Stomach smooth muscle (tissue), 2 donors: ENCODE results near the gene KLK11.

Source experiments
- H3K27ac ChIP-seq: one replicate; pipeline ENCODE4 v1.7.0; 2013; ENCODE audit warnings: mild to moderate bottlenecking, low read length, inconsistent platforms
- H3K27me3 ChIP-seq, 2 donors: one replicate each; pipeline ENCODE4 v1.7.0; 2013; ENCODE audit warnings: low read length in 2 of 2; ENCODE audit not compliant: insufficient read depth in 2 of 2, control insufficient read depth in 1 of 2
- H3K36me3 ChIP-seq, 2 donors: one replicate each; pipeline ENCODE4 v1.7.0; 2013; ENCODE audit warnings: low read length in 2 of 2; ENCODE audit not compliant: control insufficient read depth in 2 of 2, insufficient read depth in 2 of 2
- H3K4me1 ChIP-seq: one replicate; pipeline ENCODE4 v1.7.0; 2013; ENCODE audit warnings: low read length; ENCODE audit not compliant: control insufficient read depth, insufficient read depth
- H3K4me3 ChIP-seq, 2 donors: one replicate each; pipeline ENCODE4 v1.7.0; 2013; ENCODE audit warnings: low read length in 2 of 2
- H3K9ac ChIP-seq, 2 donors: one replicate each; pipeline ENCODE4 v1.7.0; 2013; ENCODE audit warnings: low read length in 2 of 2, mild to moderate bottlenecking in 1 of 2
- H3K9me3 ChIP-seq, 2 donors: one replicate each; pipeline ENCODE4 v1.7.0; 2013; ENCODE audit warnings: low read length in 2 of 2; ENCODE audit not compliant: control insufficient read depth in 2 of 2
- donor health status: healthy.
- donor health status: Pancreatic carcinoma.

KLK11 gene

DNA sequence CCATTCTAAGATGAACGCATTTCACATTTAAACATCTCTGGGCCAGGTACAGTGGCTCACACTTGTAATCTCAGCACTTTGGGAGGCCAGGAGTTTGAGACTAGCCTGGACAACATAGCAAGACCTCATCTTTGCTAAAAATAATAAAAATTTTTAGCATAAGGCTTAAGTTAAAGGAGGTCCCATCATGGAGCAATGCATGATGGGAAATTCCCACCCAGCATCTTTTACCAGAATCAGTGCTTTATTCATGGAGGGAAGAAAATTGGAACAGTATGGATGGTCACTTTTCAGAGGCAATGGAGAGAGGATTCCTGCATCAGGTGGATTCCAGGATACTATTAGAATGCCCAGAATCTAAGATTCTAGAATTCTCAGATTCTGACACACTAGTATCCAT lies 21.2 kb downstream of the KLK11 start:
- Histone ChIP-seq H3K4me1 (no peaks in the 10 kb centered on the region), H3K9ac (no peak overlapping the region), H3K36me3 (no peaks in the 10 kb centered on the region), H3K9me3 (no peaks in the 10 kb centered on the region), H3K27ac (no peak overlapping the region), H3K4me3 (no peak overlapping the region), H3K27me3 (peaks cover 31% of the 10 kb centered on the region in 2 donors)

- Histone ChIP-seq H3K4me1 (no peaks in the 10 kb centered on the region), H3K4me3 (no peak overlapping the region), H3K9ac (no peak overlapping the region), H3K9me3 (no peaks in the 10 kb centered on the region), H3K27ac (no peak overlapping the region), H3K27me3 (peaks cover 29 to 30% of the 10 kb centered on the region in 2 donors), H3K36me3 (no peaks in the 10 kb centered on the region)
These were observed 23.1 kb downstream of the KLK11 start for GRCh38 chr19:51003316-51003715.

GRCh38 chr19:51002542-51003311 lies 23.7 kb downstream of the KLK11 start:
- Histone ChIP-seq H3K9me3 (no peaks in the 10 kb centered on the region), H3K27me3 (peaks cover 30 to 32% of the 10 kb centered on the region in 2 donors), H3K9ac (no peak overlapping the region), H3K36me3 (no peaks in the 10 kb centered on the region), H3K4me1 (no peaks in the 10 kb centered on the region), H3K27ac (no peak overlapping the region), H3K4me3 (no peak overlapping the region)

DNA sequence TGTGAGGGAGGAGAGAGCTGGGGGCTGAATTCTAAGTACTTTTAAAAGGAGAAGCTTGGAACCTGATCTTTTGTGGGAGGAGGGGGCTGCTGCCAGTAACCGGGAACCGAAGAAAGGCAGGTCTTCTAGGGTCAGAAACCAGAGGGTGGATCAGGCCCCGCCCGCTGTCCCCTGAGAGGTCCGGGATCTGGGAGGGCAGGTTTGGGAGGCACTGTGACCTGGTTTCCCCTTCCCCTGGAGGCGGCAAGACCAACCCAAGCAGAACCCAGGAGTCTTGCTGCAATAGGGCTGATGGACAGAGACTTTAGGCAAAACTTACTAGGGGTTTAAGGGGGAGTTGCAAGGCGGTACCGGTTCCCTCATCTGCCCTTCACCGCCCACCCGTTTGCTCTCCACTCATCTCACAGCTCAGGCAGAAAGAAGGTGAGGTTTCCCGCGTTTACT lies 24.3 kb downstream of the KLK11 start:
- H3K27me3 ChIP-seq, result peaks cover 28 to 30% of the 10 kb centered on the region in 2 donors
- no peaks in the 10 kb centered on the region for H3K9me3 ChIP-seq
- no peak overlapping the region for H3K9ac ChIP-seq
- no peaks in the 10 kb centered on the region for H3K4me1 ChIP-seq
- no peak overlapping the region for H3K4me3 ChIP-seq
- H3K36me3 ChIP-seq, result no peaks in the 10 kb centered on the region
- no peak overlapping the region for H3K27ac ChIP-seq

DNA sequence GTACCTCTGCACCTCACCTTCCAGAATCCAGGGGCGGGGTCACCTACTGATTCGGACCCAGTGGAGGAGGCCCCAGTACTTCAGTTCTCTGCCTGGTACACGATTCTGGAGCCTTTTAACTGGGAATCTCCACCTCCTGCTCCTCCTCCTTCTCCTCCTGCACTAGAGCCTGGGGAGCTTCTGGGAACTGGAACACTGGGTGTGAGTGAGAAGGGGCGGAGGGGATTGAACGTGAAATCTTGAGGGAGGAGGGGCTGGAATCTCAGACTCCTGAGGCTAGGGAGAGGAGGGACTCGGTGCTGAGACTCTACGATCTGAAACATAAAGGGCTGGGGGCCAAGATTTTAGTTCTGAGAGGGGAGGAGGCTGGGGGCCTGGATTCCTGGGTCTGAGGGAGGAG lies 24.9 kb downstream of the KLK11 start, which contains the start of gene KLK8:
TSS of gene KLK8 (minus strand) at position 90 of the 400 bp plus-strand sequence. CDS start 437 bp downstream, outside the sequence.
- no peak within 1 kb of the TSS for H3K27ac ChIP-seq
- H3K36me3 ChIP-seq, result no peaks in the 10 kb centered on the region
- H3K27me3 ChIP-seq, result peaks cover 25 to 26% of the 10 kb centered on the region in 2 donors
- H3K9ac ChIP-seq, result no peak within 1 kb of the TSS
- H3K4me1 ChIP-seq, result no peaks in the 10 kb centered on the region
- no peak within 1 kb of the TSS for H3K4me3 ChIP-seq
- H3K9me3 ChIP-seq, result no peaks in the 10 kb centered on the region

DNA sequence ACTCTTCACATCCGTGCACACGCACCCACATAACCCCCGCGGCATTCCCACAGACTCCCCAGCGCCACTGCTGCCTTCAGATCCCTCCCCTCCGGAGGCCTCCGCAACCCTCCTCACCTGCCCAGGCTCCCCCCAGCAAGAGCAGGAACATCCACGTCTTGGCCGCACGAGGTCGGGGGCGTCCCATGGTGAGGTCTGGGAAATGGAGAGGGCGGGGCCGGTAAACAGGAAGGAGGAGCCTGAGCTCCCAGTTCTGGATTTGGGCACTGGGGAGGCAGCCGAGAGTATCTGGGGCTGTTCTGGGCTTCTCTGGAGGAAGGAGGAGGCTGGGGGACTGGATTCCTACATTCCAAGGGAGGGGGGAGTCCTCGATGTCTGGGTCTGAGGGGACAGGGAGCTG lies 25.4 kb downstream of the KLK11 start:
- no peaks in the 10 kb centered on the region for H3K4me1 ChIP-seq
- no peak overlapping the region for H3K27ac ChIP-seq
- no peak overlapping the region for H3K9ac ChIP-seq
- peaks cover 25 to 26% of the 10 kb centered on the region in 2 donors for H3K27me3 ChIP-seq
- no peak overlapping the region for H3K4me3 ChIP-seq
- no peaks in the 10 kb centered on the region for H3K9me3 ChIP-seq
- no peaks in the 10 kb centered on the region for H3K36me3 ChIP-seq

DNA sequence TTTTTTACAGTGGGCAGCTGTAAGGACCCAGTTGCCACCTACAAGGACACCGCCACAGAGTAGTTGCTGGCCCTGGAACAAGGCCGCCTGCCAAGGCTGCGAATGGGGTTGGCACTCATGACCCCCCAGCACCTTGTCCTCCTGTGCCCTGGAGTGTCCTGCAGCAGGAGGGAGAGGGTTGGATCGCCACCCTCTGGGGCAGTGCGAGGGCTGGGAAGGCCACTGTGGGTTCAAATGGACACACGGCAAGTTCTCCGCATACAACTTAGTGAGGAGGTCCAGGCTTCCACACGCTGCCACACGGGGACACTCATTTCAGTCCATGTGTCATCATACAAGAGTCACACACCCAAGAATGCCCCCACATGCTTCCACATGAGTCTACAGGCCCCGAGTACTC lies 26.0 kb downstream of the KLK11 start:
- Histone ChIP-seq H3K27ac (no peak overlapping the region), H3K27me3 (peaks cover 25 to 28% of the 10 kb centered on the region in 2 donors), H3K4me1 (no peaks in the 10 kb centered on the region), H3K9ac (no peak overlapping the region), H3K4me3 (no peak overlapping the region), H3K9me3 (no peaks in the 10 kb centered on the region), H3K36me3 (no peaks in the 10 kb centered on the region)

DNA sequence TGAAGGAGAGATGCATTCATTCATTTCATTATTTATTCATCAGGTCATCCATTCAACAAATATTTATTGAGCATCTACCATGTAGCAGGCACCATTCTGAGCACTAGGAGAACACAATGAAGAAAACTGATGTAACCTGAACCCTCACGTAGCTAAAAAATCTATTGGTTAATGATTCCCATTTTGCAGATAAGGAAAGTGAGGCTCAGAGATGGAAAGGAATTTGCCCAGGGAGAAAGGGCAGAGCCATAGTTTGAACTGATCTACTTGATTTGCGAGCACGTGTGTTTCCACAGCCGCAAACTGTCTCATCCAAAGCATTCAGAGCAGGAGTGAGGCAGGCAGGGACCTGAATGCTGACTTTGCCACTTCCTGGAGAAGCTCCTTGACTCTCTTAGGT lies 27.7 kb downstream of the KLK11 start:
- no peaks in the 10 kb centered on the region for H3K9me3 ChIP-seq
- no peak overlapping the region for H3K9ac ChIP-seq
- H3K4me3 ChIP-seq, result no peak overlapping the region
- peaks cover 24 to 26% of the 10 kb centered on the region in 2 donors for H3K27me3 ChIP-seq
- no peaks in the 10 kb centered on the region for H3K4me1 ChIP-seq
- H3K27ac ChIP-seq, result no peak overlapping the region
- H3K36me3 ChIP-seq, result no peaks in the 10 kb centered on the region

GRCh38 chr19:50998061-50998460 lies 28.4 kb downstream of the KLK11 start:
- Histone ChIP-seq H3K4me3 (no peak overlapping the region), H3K9me3 (no peaks in the 10 kb centered on the region), H3K27me3 (peaks cover 19 to 22% of the 10 kb centered on the region in 2 donors), H3K9ac (no peak overlapping the region), H3K4me1 (no peaks in the 10 kb centered on the region), H3K27ac (no peak overlapping the region), H3K36me3 (no peaks in the 10 kb centered on the region)

DNA sequence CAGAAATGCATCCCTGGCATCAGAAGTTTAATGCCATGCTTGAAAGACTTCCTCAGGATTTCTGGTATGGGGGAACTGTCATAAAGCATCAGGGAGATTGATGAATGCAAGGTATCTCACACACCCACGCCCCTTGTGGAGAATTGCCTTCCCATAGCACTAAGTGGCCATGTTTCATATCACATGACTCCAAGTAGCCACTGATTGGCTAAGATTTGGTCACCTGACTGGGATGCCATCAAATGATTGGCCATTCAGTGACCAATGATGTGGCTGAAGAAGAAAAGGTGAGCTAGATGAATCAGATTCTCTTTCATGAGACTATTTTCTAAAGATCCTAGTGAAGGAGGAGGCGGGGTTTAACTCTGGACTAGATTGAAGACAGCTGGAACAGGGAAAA lies 32.3 kb downstream of the KLK11 start:
- Histone ChIP-seq H3K27ac (no peak overlapping the region), H3K36me3 (no peaks in the 10 kb centered on the region), H3K9ac (no peak overlapping the region), H3K4me1 (no peaks in the 10 kb centered on the region), H3K9me3 (no peaks in the 10 kb centered on the region), H3K27me3 (peaks cover 0 to 11% of the 10 kb centered on the region in 2 donors), H3K4me3 (no peak overlapping the region)

- Histone ChIP-seq H3K9me3 (no peaks in the 10 kb centered on the region), H3K9ac (no peak overlapping the region), H3K27ac (no peak overlapping the region), H3K4me1 (no peaks in the 10 kb centered on the region), H3K27me3 (peaks cover 0 to 7% of the 10 kb centered on the region in 2 donors), H3K36me3 (no peaks in the 10 kb centered on the region), H3K4me3 (no peak overlapping the region)
These were observed 33.8 kb downstream of the KLK11 start for GRCh38 chr19:50992666-50993035.
